Endothelial cell of umbilical vein (primary cell): ENCODE data around the gene GPR25. TPM values are rescaled to one million over a fixed set of nuclear protein-coding genes. Genes with fewer than 3 reads are reported as not detected.

Source experiments
- BruUV-seq: library from RNA; stranded (reverse); fragments of 400-500 nt; replicated peaks from 2 replicates; lab custom pipeline; 2021; lab: Mats Ljungman, UMichigan
- CTCF ChIA-PET: fragments of 300-600, 350-600 bp; sonication (Branson Sonifier 250); formaldehyde crosslinking; loops from one replicate; lab custom pipeline; 2021; ENCODE audit warnings: antibody characterized with exemption, inconsistent platforms; lab: Charles Lee
- POLR2A ChIA-PET: fragments of 300-600, 350-600 bp; sonication (Branson Sonifier 250); formaldehyde crosslinking; loops from one replicate; lab custom pipeline; 2021; ENCODE audit warnings: antibody characterized with exemption, inconsistent platforms; lab: Charles Lee
- DNase-seq: peaks from one replicate; pipeline ENCODE4 v3.0.0-alpha.2; 2011; ENCODE audit warnings: low read depth, low spot score
- FAIRE-seq: peaks from 2 replicates; lab custom pipeline; 2011; peaks lifted over from hg19 to GRCh38; lab: Jason Lieb, UNC
- H2AFZ ChIP-seq: 2 replicates; pipeline ENCODE4 v1.6.0; 2012; ENCODE audit warnings: low read depth, low read length, control low read depth, inconsistent platforms
- H3K27ac ChIP-seq: 2 replicates; pipeline ENCODE4 v1.5.1; 2011; ENCODE audit warnings: low read depth, mild to moderate bottlenecking, control low read depth, low read length, moderate library complexity; ENCODE audit not compliant: insufficient read depth
- H3K27me3 ChIP-seq, 2 experiments: 2 replicates each; pipeline versions ENCODE4 v1.6.0 to v1.6.1; 2011; ENCODE audit warnings: low read length in 2 of 2, mixed read lengths in 1 of 2; ENCODE audit not compliant: control insufficient read depth in 2 of 2, insufficient read depth in 2 of 2
- H3K36me3 ChIP-seq, 2 experiments: 2 replicates in 1 of 2; 3 replicates in 1 of 2; pipeline ENCODE4 v1.5.1; 2011; ENCODE audit warnings: low read length in 2 of 2, mild to moderate bottlenecking in 1 of 2, moderate library complexity in 1 of 2; ENCODE audit not compliant: control insufficient read depth in 2 of 2, insufficient read depth in 2 of 2; ENCODE audit errors: extremely low read depth in 1 of 2
- H3K4me1 ChIP-seq: 3 replicates; pipeline ENCODE4 v1.5.1; 2011; ENCODE audit warnings: mild to moderate bottlenecking, low read length; ENCODE audit not compliant: control insufficient read depth, insufficient read depth; ENCODE audit errors: extremely low read depth
- H3K4me2 ChIP-seq: 2 replicates; pipeline ENCODE4 v1.6.1; 2011; ENCODE audit warnings: low read length, control low read depth, mixed read lengths; ENCODE audit not compliant: insufficient read depth
- H3K4me3 ChIP-seq, 3 experiments: fragments of 200-600 bp in 1 of 3; sonication (generic), shearing (Covaris generic) in 1 of 3; replicated peaks in 1 of 3; 2 replicates each; pipeline ENCODE4 v1.5.1; 2011 to 2016; ENCODE audit warnings: control low read depth in 3 of 3, low read length in 3 of 3, mild to moderate bottlenecking in 2 of 3, inconsistent platforms in 1 of 3, low read depth in 1 of 3, moderate library complexity in 1 of 3; ENCODE audit not compliant: insufficient read depth in 1 of 3
- H3K79me2 ChIP-seq: 2 replicates; pipeline ENCODE4 v1.6.0; 2012; ENCODE audit warnings: low read length, inconsistent platforms; ENCODE audit not compliant: control insufficient read depth, insufficient read depth
- H3K9ac ChIP-seq: replicated peaks from 2 replicates; pipeline ENCODE3; 2011; ENCODE audit warnings: low read length, control low read depth; ENCODE audit not compliant: insufficient read depth; ENCODE audit errors: extremely low read depth
- H3K9me1 ChIP-seq: replicated peaks from 3 replicates; pipeline ENCODE4 v1.6.0; 2011; ENCODE audit warnings: mild to moderate bottlenecking, low read length; ENCODE audit not compliant: control insufficient read depth, insufficient read depth; ENCODE audit errors: extremely low read depth
- H3K9me3 ChIP-seq: replicated peaks from 2 replicates; pipeline ENCODE4 v1.5.1; 2012; ENCODE audit warnings: low read length, inconsistent platforms; ENCODE audit not compliant: control insufficient read depth, insufficient read depth
- H4K20me1 ChIP-seq: replicated peaks from 2 replicates; pipeline ENCODE3; 2011; ENCODE audit warnings: mild to moderate bottlenecking, low read length; ENCODE audit not compliant: control insufficient read depth, insufficient read depth; ENCODE audit errors: extremely low read depth
- CTCF ChIP-seq, 2 donors: IDR thresholded peaks; 1 replicate in 1 of 2; 2 replicates in 1 of 2; pipeline ENCODE4 v1.5.1; 2011; ENCODE audit warnings: low read length in 2 of 2, mild to moderate bottlenecking in 2 of 2, moderate library complexity in 2 of 2, control low read depth in 1 of 2, inconsistent platforms in 1 of 2, low read depth in 1 of 2; ENCODE audit not compliant: insufficient read depth in 1 of 2; ENCODE audit errors: extremely low read depth in 1 of 2
- EZH2 ChIP-seq: IDR thresholded peaks from 2 replicates; pipeline ENCODE4 v1.6.1; 2012; ENCODE audit warnings: borderline replicate concordance, low read depth, mild to moderate bottlenecking, moderate library complexity, low read length, inconsistent platforms; ENCODE audit not compliant: severe bottlenecking
- FOS ChIP-seq: IDR thresholded peaks from 2 replicates; pipeline ENCODE4 v1.6.1; 2011; ENCODE audit warnings: mild to moderate bottlenecking, low read length, moderate library complexity, borderline replicate concordance; ENCODE audit not compliant: insufficient read depth
- GATA2 ChIP-seq: IDR thresholded peaks from 2 replicates; pipeline ENCODE4 v1.7.0; 2011; ENCODE audit warnings: low read depth, mild to moderate bottlenecking, moderate library complexity, mixed read lengths, low read length; ENCODE audit not compliant: insufficient read length, insufficient read depth
- JUN ChIP-seq: IDR thresholded peaks from 2 replicates; pipeline ENCODE4 v1.6.1; 2011; ENCODE audit warnings: borderline replicate concordance, low read depth; ENCODE audit not compliant: insufficient read length, insufficient read depth
- MAX ChIP-seq: IDR thresholded peaks from 2 replicates; pipeline ENCODE4 v1.6.1; 2011; ENCODE audit not compliant: insufficient read depth, insufficient read length
- MYC ChIP-seq: IDR thresholded peaks from one replicate; pipeline ENCODE4 v1.6.1; 2011; ENCODE audit warnings: mild to moderate bottlenecking, low read depth, low read length
- POLR2A ChIP-seq: IDR thresholded peaks from 2 replicates; pipeline ENCODE4 v1.6.1; 2012; ENCODE audit warnings: low read depth, mild to moderate bottlenecking, control low read depth, low read length
- POLR2AphosphoS5 ChIP-seq: IDR thresholded peaks from 2 replicates; pipeline ENCODE4 v1.6.1; 2012; ENCODE audit warnings: low read depth, mild to moderate bottlenecking, control low read depth, low read length, moderate library complexity; ENCODE audit not compliant: insufficient read depth
- dilution Hi-C: fragments of 300-500 bp; cut with MboI; formaldehyde crosslinking; loops from one replicate; pipeline ENCODE4 v1.15.0; 2019; ENCODE audit warnings: low sequenced_read_pairs; ENCODE audit not compliant: extremely low pct_ligation_motif_present
- intact Hi-C: fragments of 100-400 bp; cut with micrococcal nuclease; formaldehyde crosslinking; loops from one replicate; pipeline ENCODE4 v1.10.0; 2022
- polyA plus RNA-seq, 4 experiments: library from polyadenylated mRNA; depleted of rRNA in 3 of 4; stranded (reverse) in 3 of 4; unstranded in 1 of 4; fragments of >200 nt; gene quantifications; 2 replicates each; pipeline versions ENCODE4 v1.2.1 to v1.2.3, GENCODE V29; 2011 to 2012; ENCODE audit warnings: missing spikeins in 1 of 4
- total RNA-seq: library from RNA; stranded (reverse); gene quantifications from 2 replicates; pipeline ENCODE4 v1.2.3, GENCODE V29; 2021

Gene GPR25
- total and polyA plus RNA-seq, 2 donors (not counting 3 experiments of a cell fraction or from before 2014, with no cell fraction given), result not detected

- no peak for DNase-seq
- intact Hi-C loops (no loop called here), dilution Hi-C loops (no loop called here)
- Histone ChIP-seq H3K79me2 (no peaks in the 10 kb centered on the region), H3K9me1 (no peaks in the 10 kb centered on the region), H3K9me3 (no peaks in the 10 kb centered on the region), H3K4me2 (no peak overlapping the region), H2AFZ (no peak overlapping the region), H3K4me3 (no peak overlapping the region), H3K27ac (no peak overlapping the region), H3K36me3 (no peaks in the 10 kb centered on the region), H3K27me3 (peaks cover 20 to 21% of the 10 kb centered on the region in 2 experiments), H4K20me1 (no peaks in the 10 kb centered on the region), H3K4me1 (no peaks in the 10 kb centered on the region), H3K9ac (no peak overlapping the region)
- TF ChIP-seq POLR2AphosphoS5, result no peak
- no peak for TF ChIP-seq CTCF (IDR thresholded peaks at IDR 0.05; ENCODE audit: extremely low read depth in 1 of 2, insufficient read depth in 1 of 2, low read depth in 1 of 2, low read length in 2 of 2)
- no peak for TF ChIP-seq JUN
- no peak for TF ChIP-seq GATA2
- TF ChIP-seq POLR2A, result no peak
- TF ChIP-seq EZH2, result no peak
- no peak for TF ChIP-seq MYC
- no peak for TF ChIP-seq FOS
- TF ChIP-seq MAX, result no peak
- no peak for FAIRE-seq
- no TSS peak for BruUV-seq
- ChIA-PET CTCF (interaction anchor here (2.4 kb wide), 1 partner anchor 9 kb away, joined by 7 read pairs; no protein-coding TSS in a partner anchor), POLR2A (no interaction called here)
These were observed 7.4 kb downstream of the GPR25 start for GRCh38 chr1:200880212-200880611.
